HG03135 (cell line): ENCODE results near the gene TTLL11.
"Not testable (repeated sequence)": the region's sequence is repeated elsewhere in the genome, so short reads cannot be mapped to it uniquely, and the experiment has no call there.

Experiments
- ATAC-seq: cut with Tn5 transposase; IDR thresholded peaks from one replicate; pipeline ENCODE4 v1.9.1; 2021; ENCODE audit warnings: mild to moderate bottlenecking, moderate library complexity; ENCODE audit not compliant: unreplicated experiment

Gene TTLL11

GRCh38 chr9:122011818-122012498 is 81.2 kb downstream of the TTLL11 start:
- no peak for ATAC-seq

- no peak for ATAC-seq
Observed at GRCh38 chr9:122008559-122008958, 84.5 kb downstream of the TTLL11 start.

DNA sequence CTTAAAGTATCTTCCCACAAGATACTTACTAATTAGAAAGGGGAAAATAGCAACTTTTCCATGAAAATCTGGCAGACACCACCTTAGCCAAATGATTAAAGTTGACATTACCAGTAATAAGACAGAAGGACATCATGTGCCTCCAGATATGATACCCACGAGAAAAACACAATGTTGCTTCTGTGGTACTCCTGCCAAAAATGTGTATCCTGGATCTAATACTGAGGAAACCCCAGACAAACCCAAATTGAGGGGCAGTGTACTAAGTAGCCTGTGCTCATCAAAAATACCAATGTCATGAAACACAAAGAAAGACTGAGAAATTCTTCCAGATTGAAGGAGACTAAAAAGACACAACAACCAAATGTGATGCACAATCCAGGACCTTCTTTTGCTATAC is 85.3 kb downstream of the TTLL11 start:
- no peak for ATAC-seq

- ATAC-seq: no peak
Observed at GRCh38 chr9:122005597-122005996, 87.5 kb downstream of the TTLL11 start.

DNA sequence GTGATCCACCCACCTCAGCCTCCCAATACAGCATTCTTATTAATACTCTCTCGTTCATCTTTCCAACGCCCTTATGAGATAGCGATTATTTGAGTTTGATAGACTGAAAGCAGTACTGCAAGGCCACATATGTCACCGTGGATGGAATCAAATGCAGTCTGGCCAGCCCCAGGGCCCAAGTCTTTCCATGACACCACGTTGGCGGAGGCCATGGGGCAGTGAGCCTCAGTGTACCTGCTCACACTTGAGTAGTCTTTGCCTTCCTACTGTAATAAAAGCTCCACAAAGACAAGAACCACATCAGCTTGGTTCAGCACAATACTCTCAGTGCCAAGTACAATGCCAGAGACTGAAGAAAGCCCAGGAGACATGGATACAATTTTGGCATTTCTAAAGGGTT is 88.5 kb downstream of the TTLL11 start:
- no peak for ATAC-seq

- no peak for ATAC-seq
Observed at GRCh38 chr9:122001491-122002201, 91.5 kb downstream of the TTLL11 start.

DNA sequence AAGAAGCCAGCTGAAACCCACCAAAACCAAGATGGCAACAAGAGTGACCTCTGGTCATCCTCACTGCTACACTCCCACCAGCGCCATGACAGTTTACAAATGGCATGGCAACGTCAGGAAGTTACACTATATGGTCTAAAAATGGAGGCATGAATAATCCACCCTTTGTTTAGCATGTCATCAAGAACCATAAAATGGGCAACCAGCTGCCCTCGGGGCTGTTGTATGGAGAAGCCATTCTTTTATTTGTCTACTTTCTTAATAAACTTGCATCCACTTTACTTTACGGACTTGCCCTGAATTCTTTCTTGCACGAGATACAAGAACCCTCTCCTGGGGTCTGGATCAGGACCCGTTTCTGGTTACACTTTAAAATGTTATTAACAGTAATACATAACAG is 92.6 kb downstream of the TTLL11 start:
- not testable (repeated sequence) for ATAC-seq

DNA sequence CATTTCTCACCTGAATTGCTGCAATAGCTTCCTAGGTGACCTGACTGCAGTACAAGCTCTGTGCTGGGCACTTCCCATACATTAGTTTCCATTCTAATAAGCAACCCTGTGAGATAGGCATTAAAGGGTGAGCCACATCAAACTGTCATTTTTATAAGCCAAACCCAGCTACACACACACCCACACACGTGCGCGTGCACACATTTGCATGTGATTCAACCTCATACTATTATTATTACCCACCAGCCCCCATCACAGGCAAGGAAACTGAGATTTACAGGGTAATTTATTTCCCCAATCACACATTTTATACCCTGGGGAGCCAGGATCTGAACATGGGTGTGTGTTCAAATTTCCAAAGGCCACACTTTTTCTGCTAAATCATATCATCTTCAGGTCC is 93.6 kb downstream of the TTLL11 start:
- ATAC-seq: no peak

DNA sequence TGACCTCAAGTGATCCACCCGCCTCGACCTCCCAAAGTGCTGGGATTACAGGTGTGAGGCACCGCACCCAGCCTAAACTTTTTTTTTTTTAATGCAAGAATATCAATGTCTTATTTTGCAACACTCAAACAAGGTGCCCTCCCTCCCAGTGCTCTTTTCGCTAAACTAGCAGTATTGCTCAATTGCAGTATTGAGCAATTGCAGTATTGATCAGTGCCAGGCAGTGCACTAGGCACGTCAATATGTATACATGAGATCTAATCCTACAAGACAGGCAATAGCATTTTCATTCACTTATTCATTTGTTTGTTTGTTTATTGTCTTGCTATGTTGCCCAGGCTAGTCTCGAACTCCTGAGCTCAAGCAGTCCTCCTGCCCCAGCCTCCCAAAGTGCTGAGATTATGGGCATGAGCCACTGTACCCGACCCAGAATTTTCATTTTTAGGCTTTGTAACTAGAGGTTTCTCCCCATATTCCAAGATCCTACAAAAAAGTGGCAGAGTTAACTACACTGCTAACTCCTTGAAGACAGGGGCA is 94.5 kb downstream of the TTLL11 start:
- no peak for ATAC-seq

DNA sequence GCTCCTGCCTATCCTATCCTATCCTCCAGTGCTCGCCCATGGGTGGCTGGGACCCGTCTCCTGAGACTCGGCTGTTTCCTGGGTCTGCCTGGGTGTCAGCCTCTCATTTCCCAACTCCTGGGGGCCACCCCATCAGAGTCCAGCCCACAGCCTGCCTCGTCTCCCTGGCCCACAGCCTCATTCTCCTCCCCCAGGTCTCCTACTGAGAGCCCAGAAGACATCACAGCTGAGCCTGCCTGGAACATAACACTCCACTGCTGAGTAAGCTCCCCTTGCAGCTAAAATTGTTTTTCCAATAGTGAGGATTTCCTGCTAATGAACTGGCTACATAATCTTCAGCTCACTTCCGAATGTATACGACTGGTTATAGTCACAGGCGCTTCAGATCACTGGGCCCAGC is 95.3 kb downstream of the TTLL11 start:
- ATAC-seq: no peak

GRCh38 chr9:121996783-121997182 is 96.3 kb downstream of the TTLL11 start:
- no peak for ATAC-seq

DNA sequence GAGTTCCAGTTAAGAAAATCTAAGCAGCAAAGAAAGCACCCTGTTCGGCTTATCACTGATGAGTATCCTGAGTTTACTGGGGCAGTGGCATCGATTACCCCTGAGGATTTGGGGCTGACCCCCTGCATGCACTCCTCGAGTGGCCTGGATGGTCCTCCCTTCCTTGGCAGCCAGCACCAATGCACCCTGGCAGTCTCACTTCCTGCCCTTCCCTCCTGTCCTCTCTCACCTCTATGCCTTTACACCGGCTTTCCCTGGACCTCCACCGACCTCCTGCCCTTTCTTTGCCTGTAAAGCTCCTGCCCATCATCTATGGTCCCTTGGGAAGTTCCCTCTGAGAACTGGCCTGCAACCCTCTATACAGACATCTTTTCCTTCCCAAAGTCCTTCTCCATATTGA is 97.1 kb downstream of the TTLL11 start:
- ATAC-seq: no peak

- ATAC-seq: no peak
Observed at GRCh38 chr9:121992571-121993212, 100.4 kb downstream of the TTLL11 start.

GRCh38 chr9:121991307-121991661 is 101.8 kb downstream of the TTLL11 start:
- ATAC-seq: no peak

DNA sequence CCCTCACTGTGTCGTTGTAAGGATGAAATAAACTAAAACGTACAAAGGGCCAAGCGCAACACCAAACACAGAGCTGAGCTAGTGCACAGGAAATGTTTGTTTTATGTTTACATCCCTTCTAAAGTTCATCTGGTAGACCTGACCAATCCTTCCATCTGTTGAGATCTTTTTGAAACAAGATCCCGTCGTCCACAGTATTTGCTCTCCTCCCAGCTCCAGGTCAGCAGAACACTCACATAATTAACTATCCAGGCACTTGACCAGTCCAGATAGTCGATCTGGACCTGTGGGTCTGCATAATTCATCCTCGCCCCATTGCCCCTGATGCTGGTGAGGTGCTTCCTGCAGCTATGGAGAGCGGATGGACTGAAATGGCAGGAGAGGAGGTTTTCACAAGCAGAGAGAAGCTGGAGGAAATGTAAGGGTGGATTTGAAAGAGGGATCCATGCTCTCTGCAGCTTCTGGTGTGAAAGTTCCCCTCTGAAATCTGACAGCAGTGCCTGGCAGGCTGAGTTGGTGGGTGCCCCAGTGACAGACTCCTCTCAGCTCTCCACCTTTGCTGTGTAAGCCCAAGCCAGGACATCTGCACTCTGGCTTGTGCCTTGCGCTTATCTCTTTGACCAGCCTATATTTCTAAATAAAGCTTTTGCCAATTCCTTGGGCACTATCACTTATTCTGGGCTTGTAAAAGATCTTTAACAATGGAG is 102.4 kb downstream of the TTLL11 start:
- ATAC-seq: no peak

DNA sequence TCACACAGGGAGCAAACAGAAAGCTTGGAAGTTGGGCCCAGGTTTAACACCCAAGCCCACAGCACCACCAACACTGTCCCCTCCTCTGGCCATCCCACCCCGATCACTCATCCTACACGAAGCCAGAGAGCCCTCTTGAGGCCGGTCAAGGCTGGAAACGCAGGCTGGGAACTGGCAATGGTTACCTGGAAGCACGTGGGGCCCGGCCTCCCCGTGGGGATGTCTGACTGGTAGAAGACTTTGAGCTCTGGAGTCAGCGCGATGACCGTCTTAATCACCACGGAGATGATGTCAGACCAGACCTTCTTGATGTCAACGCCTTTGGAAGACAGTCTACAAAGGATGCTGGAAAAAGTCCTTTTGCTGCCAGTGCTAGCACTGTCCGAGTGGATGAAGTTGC is 104.1 kb downstream of the TTLL11 start:
- ATAC-seq: no peak

DNA sequence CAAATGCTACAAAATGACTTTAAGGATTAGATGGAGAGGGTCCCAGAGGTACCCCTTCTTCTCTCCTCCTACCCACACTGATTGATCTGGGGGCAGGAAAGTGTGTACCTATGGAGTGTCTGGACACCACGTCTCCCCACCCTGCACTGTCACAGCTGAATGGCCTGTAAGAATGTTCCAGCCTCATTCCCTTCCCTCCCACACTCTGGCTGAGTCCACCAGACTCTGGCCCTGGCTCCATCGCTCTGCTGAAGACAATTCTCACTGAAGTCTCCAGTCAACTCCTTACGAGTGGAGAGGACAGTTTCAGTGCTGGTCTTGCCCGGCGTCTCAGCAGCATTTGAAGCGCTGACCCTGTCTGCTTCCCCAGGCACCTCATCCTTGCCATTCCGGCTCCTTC is 105.8 kb downstream of the TTLL11 start:
- ATAC-seq: no peak

GRCh38 chr9:121985792-121986494 is 107.2 kb downstream of the TTLL11 start:
- ATAC-seq: no peak

- ATAC-seq: no peak
Observed at GRCh38 chr9:121984726-121985402, 108.2 kb downstream of the TTLL11 start.

- ATAC-seq: no peak
Observed at GRCh38 chr9:121983736-121984135, 109.4 kb downstream of the TTLL11 start.
